GM19351 (cell line): ENCODE measurements around the gene WDFY3.
"Not testable (repeated sequence)": the region's sequence is repeated elsewhere in the genome, so short reads cannot be mapped to it uniquely, and the experiment has no call there.

Experiments
- ATAC-seq: cut with Tn5 transposase; IDR thresholded peaks from one replicate; pipeline ENCODE4 v1.9.1; 2021; ENCODE audit warnings: mild to moderate bottlenecking, moderate library complexity; ENCODE audit not compliant: unreplicated experiment

WDFY3 gene

DNA sequence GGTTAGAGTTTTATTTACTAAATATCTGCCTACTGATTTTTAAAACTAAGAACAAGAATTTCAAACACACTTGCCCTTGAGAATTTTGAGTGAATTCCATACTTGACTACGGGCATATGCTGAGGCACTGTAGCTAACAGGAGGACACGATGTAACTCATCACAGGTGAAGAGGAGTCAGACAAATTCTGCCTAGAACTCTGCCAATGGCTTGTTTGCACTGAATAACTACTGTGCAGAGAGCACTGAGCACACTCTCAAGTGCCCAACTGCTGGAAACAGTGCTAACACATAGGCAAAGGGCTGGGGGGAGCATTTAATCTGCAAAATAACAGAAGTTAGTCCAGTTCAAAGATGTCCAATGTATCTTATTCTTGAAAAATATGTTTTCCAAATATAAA lies 104.4 kb downstream of the WDFY3 start:
- no peak for ATAC-seq

DNA sequence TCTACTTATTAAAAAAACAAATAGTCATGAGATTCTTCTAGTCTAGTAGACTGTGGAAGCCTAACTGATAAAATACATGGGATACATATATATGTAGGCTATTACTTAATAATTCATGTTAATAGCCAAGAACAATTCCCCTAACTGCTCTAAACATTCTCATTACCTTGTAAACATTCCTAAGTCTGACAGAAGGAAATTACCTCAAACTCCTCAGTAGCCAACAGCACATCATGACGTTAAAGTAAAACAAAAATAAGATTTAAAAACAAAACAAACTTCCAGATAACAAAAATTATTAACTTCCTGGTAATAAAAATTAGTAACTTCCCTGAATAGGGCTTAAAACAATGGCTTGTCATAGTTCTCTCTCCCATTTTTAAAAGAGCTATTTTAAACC lies 109.2 kb downstream of the WDFY3 start:
- no peak for ATAC-seq

DNA sequence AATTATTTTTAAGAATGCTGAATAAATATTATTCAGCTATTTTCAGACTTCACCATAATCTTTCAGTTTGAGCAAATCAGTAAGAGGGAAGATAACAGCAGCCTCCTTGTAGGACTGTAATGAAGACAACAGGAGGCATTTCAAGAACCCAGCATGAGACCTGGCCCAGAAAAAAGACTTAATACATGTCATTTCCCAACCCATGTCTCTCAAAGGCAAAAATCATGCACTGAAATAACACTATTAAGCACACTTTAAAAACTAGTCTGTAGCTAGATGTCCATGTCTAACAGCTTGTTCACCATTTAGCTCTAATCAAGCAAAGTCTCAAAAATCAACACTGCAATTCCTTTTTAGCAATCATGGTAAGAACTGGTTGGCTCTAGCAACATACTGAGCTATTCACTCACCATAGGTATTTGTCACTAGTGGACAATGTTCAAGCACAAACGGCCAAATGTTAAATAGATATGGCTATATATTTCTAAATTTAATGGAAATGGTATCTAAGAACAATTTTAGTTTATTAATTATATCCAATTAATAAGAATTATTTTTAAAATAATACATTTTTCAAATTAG lies 109.9 kb downstream of the WDFY3 start:
- no peak for ATAC-seq

DNA sequence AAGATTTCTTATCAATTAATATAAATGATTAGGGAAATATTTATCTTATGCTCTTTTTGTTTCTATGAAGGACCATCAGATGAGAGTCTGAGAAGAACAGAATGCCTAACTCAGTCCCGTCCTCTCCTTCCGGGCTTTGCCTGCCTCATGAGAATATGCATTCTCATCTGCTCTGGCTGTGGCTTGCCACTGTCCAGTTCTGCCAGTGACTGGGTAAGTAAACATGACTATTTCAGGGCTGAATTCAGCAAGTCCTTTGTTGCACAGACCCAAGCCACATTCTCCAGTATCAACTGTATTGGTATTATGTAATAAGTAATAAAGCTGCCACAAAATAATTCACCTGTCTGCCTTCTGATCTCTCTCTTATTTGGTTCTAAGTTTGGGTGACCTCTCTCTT lies 110.7 kb downstream of the WDFY3 start:
- ATAC-seq = no peak

DNA sequence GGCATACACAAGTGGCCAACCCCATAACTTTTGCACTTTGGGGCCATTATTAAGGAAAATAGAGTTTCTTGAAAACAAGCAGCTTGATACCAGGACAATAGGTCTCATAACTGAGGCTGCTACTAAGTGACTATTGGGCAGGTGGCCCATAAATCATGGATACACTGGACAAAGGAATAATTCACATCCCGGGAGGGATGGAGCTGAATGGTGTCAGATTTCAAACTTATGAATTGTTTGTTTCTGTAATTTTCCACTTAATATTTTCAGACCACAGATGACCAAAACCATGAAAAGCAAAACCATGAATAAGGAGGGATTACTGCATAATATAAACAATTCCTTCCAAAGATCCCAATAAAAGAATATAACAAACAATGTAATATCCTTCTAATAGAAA lies 114.4 kb downstream of the WDFY3 start:
- ATAC-seq = no peak

DNA sequence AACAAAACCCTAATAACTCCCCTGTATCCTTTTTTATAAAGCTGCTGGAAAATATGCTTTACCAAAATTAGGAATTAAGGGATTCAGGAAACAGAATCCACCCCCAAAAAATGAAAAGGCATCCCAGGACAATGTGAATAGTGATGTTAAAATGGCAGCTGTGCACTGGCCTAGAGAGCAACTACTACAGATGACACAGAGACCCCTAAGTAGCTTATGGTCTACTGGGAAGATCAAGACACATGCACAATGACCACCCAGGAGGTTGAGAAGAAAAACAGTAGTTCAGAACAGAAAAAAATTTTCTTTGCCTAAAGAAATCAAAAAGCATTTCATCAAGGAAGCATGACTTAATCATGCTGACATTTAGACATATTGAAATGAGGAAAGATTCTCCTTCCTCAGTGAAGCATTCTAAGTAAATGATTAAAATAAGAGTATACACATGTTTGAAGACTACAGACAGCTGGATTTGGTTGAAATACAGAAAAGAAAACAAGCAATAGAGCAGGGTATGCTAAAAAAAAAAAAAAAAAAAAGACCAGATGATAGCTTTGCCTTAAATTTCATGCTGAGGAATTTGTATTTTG lies 117.3 kb downstream of the WDFY3 start:
- no peak for ATAC-seq

DNA sequence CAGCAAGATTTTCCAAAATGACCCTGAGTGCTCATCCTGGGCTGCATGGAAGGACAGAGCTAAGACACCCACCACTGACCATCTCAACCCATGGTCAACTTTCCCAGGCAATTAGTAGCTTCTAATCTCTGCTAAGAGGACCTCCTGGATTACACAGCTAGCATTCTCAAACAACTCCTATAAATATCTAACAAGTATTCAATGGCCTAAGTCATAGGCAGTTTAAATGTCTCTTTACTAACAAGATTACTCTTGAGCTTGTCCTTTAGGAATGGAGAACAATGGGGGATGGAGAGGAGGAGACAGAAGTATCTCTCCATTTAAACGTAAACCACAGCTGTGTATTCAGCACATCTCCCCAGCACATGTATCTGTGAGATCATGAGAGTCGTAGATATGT lies 118.1 kb downstream of the WDFY3 start:
- no peak for ATAC-seq

DNA sequence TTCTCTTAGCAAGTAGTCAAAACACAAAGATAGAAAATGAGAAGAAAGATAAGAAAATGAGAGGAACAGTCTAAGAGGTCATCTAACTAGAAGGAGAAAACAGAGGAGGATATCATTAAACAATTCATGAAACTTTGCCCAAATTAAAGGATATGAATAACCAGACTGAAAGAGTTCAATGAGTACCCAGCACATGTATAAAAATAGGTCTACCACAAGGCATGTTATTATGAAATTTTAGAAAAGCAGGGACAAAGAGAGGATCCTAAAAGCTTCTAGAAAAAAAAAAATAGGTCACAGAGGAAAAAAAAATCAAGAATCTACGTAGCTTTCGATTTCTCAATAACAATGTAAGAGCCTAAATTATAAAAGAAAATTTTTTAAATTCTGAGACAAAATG lies 118.5 kb downstream of the WDFY3 start:
- no peak for ATAC-seq

DNA sequence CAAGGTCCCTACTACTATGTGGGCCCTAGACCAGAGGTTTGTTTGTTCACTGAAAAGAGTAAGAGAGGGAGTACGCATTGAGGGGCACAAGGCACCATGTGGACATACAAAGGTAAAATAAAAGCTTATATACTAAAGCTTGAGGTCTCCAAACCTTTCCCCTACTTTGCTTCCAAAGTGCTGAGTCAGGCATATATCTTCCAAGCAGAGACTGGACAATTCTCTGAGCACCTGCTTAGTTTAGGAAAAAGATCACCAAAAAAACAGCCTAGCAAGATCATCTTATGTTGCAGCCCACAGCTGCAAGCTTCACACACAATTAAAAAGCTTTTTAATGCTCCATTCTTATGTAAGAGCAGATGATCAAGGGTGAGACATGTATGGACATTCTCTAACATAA lies 119.5 kb downstream of the WDFY3 start:
- no peak for ATAC-seq

DNA sequence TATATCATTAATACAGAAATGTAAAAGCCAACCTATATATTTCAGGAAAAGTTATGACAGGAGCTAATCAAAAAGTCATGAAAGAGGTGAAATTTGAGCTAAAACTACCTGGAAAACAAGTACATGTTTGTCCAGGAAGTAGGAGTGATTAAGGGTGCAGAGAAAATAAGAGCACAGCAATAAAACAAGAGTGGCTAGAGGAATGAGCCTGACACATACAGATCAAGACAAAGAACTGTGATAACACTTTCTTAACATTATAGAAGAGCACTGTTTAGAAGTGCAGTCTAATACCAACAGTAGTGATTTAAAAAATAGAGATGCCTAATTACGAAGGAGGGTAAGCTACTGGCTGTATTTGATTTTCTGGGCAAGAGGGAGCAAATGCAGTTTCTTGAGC lies 125.1 kb downstream of the WDFY3 start:
- ATAC-seq = no peak

DNA sequence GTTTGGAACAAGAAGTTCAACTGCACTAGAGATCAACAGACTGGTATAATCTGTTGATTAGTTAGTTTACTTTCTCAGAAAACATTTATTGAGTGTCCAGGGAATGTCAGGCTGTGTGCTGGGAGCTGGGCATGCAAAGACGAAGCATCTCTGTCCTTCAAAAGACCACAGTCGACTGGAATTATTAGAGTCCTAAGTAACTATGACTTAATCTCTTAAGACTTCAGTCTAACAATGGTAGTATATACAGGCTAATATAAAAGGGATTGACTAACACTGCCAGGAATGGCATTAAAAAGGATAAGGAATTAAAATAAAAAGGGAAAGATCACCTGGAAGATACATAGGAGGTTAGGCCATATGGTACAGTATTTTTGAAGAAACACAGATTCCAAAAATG lies 128.7 kb downstream of the WDFY3 start:
- ATAC-seq = no peak

DNA sequence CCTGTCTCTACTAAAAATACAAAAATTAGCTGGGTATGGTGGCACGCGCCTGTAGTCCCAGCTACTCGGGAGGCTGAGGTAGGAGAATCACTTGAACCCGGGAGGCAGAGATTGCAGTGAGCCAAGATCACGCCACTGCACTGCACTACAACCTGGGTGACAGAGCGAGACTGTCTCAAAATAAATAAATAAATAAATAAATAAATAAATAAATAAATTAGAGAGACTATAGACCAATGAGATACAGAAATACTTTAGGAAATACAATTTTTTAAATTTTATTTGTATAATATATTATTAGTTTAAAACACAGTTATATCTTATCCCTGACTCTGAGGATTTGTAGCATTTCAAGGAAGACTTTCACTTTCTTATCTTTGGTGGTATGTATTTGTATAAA lies 136.9 kb downstream of the WDFY3 start:
- not testable (repeated sequence) for ATAC-seq

DNA sequence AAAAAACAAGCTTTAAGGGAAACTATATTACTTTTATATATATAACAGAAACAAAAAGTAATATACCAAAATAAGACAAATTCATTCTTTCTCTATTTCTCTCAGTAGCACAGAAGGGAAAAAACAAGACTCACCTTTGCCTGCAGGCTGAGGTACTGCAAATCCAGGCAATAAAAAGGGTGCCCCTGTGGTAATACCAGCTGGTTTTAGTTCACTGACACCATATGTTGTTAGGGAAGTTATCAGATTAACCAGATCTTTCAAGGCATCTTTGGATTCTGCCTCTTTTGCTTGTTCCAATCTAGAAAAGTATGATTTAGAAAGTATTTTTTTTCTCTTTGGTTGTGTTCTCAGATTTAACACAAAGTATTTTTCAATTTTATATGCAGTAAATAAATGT lies 139.8 kb downstream of the WDFY3 start:
- ATAC-seq = no peak

DNA sequence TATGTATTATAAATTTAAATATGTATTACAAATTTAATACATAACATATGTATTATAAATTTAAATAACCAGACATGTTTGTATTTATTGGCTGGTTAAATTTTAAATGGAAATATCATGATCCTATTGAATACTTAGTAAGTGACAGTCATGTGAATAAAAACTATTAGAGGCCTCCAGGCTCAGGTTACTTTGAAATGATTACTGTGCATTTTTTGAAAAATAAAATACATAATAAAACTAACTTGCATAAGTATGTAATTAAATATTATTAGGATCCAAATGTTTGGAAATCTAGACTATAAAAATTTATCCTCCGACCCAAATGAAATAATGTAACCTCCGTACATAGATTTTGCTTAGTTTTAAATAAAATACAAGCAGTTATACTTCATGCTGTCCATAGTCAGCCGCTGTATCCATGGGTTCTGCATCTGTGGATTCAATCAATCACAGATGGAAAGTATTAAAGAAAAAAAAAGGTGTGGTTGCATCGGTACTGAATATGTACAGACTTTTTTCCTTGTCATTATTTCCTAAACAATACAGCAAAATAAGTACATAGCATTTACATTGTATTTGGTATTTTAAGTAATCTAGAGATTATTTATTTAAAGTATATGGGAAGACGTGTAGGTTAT lies 140.7 kb downstream of the WDFY3 start:
- ATAC-seq = no peak

DNA sequence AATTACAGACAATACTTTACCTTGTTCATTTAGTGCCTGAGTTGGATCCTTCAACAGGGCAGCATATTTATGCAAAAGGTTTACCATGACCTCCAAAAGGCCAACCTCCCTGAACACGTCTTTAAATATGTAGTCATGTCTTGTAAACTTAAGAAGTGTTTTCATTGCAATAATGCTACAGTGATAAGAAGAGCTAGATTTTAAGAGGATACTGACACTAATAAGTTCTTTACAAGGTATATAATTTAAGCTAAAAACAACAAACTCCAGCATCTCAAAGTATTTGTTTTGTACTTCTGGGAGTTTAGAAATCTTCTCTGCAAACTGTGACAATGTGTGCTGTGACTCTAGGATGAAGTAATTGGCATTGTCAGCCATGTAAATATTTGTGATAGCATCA lies 145.4 kb downstream of the WDFY3 start:
- ATAC-seq = no peak

DNA sequence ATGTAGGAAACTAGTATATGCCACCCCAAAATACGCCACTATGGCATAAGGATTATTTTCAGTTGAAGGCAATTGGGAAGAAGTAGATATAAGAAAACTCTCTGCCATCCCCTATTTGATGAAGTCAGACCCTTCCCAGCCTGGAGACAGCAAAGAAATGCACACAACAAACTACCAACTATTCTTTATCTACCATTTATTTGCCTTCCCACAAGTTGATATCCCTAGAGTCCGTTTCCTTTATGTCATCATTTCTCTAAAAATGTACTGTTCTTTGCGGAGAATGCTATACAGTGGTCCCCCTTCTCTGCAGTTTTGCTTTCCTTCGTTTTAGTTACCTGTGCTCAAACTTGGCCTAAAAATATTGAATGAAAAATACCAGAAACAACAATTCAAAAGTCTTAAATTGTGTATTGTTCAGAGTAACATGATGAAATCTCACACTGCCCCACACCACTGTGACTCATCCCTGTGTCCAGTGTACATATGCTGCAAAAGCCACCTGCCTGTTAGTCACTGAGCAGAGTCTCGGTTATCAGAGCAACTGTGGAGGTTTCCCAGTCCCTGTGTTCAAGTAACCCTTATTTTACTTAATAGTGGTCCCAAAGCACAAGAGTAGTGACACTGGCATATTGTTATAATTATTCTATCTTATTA lies 152.3 kb downstream of the WDFY3 start:
- no peak for ATAC-seq

DNA sequence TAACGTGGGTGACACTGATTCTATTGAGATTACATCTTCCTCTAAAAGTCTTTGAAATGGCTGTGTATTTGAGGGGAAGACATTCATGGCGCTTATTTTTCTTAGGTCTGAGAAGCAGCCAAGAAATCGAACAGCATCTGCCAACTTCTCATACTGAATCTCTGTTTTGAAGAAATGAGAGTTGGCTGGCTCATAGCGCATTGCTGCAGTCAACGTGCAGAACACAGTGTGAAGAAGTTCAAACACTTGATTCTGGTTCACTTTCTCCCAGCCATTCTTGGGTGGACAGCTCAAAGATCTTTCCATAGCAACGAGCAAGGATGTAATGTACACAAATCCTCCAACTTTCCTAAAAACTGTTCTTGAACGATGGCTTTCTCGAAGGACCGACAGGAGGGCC lies 156.5 kb downstream of the WDFY3 start:
- no peak for ATAC-seq

DNA sequence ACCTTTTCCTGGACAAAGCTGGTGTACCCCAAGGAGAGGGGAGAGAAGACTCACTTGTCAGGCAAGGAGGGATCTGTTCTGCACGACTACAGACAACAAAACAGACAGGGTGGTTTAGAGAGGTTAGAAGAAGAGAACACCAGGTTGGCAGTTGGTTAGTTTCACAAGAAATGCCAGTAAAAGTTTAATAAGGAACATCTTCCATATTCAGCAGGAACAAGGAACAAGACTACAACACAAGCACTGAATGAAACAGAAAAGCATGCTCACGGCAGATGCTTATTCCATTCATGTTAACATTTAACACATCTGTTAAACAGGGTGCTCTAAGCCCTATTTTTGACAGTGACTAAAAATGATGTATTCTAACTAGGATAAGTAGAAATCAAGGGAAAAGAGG lies 158.2 kb downstream of the WDFY3 start:
- no peak for ATAC-seq

DNA sequence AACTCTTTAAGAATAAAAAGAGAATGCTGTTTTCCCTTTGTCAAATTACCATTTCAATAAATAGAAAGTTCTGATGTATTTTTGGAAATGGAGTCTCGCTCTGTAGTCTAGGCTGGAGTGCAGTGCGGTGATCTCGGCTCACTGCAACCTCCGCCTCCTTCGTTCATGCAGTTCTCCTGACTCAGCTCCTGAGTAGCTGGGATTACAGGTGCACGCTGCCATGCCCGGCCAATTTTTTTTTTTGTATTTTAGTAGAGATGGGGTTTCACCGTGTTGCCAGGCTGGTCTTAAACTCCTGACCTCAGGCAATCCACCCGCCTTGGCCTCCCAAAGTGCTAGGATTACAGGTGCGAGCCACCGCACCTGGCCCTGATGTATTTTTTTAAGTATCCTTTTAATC lies 159.9 kb downstream of the WDFY3 start:
- not testable (repeated sequence) for ATAC-seq

DNA sequence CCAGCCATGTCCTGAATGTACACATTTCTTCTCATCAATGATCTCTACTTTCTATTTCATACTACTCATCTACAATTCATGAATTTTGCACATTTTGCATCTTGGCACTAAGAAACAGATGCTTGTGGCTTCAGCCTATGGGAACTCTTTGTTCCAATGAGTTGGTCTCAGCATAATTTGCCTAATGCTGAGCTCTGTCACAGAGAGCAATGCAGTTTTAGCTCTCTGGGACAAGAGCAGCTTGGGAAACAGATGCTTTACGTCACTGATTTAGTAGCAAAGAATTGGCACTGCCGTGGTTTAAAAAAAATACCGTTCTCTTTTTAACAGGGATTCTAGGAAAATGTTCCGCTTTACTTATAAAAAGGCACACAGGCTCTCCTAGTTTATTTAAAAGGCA lies 162.4 kb downstream of the WDFY3 start:
- ATAC-seq = no peak

DNA sequence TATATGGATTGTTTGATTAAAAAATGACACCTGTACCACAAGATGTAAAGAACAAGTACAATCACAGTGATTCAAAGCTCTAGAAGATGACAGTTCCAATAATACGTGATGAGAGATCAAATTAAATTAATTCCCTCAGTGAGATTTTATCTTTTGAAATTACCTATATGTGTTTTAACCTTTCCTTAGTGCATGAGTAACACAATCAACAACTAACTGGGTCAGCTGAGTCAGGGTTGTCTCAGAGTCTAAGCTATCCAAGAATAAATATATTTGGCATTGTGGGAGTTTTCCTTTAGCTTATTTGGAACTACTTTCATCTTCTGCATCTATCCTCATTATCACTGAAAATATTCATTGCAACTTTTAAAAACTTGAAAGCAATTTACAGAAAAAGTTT lies 162.8 kb downstream of the WDFY3 start:
- no peak for ATAC-seq

DNA sequence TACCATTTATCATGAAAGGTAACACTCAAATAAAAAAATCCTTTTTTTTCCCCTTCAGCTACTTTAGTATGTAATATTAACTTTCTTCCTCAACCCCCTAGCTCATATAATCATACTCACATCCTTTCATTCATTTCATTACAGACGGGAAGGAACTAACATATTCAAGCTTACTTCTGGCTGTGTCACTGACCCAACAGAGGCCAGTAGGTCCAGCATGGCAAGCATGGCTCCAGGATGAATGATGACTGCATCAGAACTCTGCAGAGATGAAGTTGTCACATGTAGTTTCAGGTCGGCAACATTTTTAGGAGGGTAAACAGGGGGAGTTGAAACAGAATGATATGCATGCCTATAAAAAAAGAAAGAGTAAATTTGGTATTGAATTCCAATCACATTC lies 163.4 kb downstream of the WDFY3 start:
- ATAC-seq = no peak
